ENCODE data around the gene FGD2. TPM values are rescaled to one million over a fixed set of nuclear protein-coding genes. Genes with fewer than 3 reads are reported as not detected.

The FGD2 gene
- total and polyA plus RNA-seq, 2 of the 8 experiments (the other 6 are each of a cell fraction or from before 2014, with no cell fraction given) = 0.12 to 0.32 TPM

DNA sequence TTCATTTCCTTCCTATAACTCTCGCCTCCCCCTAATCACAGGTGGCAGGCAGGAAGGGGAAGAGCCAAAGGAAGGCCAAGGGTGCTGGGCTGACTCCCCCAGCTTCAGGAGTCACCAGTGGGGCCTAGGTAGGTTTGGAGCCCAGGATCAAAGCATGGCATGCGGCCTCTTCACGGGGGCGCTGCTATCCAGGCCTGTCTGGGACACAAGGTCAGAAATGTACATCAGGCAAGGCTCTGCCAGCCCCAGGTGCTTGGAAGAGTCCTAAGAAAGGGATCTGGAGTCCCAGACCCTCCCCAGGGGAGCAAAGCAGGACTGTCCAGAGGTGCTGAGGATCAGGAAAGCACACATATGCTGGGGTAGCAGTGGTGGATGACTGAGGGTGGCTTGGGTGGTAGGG, 40.5 kb upstream of the FGD2 start:
- H2BK5ac ChIP-seq (ENCODE audit: low read depth, low read length) = peak overlapping the region; percentile 30; the same call in 1 of the 2 replicates
- no peak overlapping the region for H4K91ac ChIP-seq (replicated peaks; ENCODE audit: insufficient read length, low read length)
- WGBS, 2 experiments (ENCODE audit: extremely low coverage in 1 of 2, insufficient coverage in 1 of 2, insufficient read length in 1 of 2, insufficient replicate concordance in 2 of 2, low coverage in 1 of 2, low lambda C conversion rate in 2 of 2, missing lambda C conversion rate in 1 of 2) = 92% methylated on average over 4 of the region's 4 CpGs; no CpG with 5 or more reads in 1 of the 2 experiments
- peaks cover 8 to 25% (median 21%) of the 10 kb centered on the region in 4 experiments; a peak in 7 of 8 replicates for H3K36me3 ChIP-seq (ENCODE audit: control insufficient read depth in 2 of 4, insufficient read depth in 4 of 4, low read length in 3 of 4)
- no peak overlapping the region for H3K4me3 ChIP-seq (ENCODE audit: extremely low read depth in 1 of 4, insufficient read depth in 2 of 4, low read depth in 3 of 4, low read length in 4 of 4)
- no peak overlapping the region for H3K9ac ChIP-seq (replicated peaks in 1 of 4; ENCODE audit: extremely low read depth in 1 of 4, low read depth in 3 of 4, low read length in 3 of 4)
- H3K79me2 ChIP-seq (ENCODE audit: control insufficient read depth in 1 of 2, insufficient read depth in 2 of 2, low read length in 2 of 2) = no peaks in the 10 kb centered on the region
- no peak overlapping the region for H2AFZ ChIP-seq (ENCODE audit: low read length)
- no peak overlapping the region for H3K56ac ChIP-seq (replicated peaks; ENCODE audit: insufficient read length, low read depth, low read length)
- no peak overlapping the region for H4K5ac ChIP-seq (ENCODE audit: insufficient read length, low read depth, low read length)
- H3K4me1 ChIP-seq (replicated peaks in 1 of 4; ENCODE audit: control insufficient read depth in 3 of 4, insufficient read depth in 4 of 4, low read length in 3 of 4) = peaks cover 0 to 8% (median 5%) of the 10 kb centered on the region in 4 experiments; a peak in 5 of 7 replicates
- no peak for FAIRE-seq
- no peak overlapping the region for H2AK5ac ChIP-seq (ENCODE audit: low read depth, low read length)
- no peak overlapping the region for H4K8ac ChIP-seq (ENCODE audit: extremely low read depth, insufficient read depth, low read length)
- no peak overlapping the region for H3K18ac ChIP-seq (ENCODE audit: extremely low read depth, low read length)
- no peak overlapping the region for H3K14ac ChIP-seq (ENCODE audit: insufficient read length)
- no peak overlapping the region for H3K4ac ChIP-seq (replicated peaks; ENCODE audit: insufficient read length, low read depth, low read length)
- H3K79me1 ChIP-seq (ENCODE audit: low read depth, low read length) = no peaks in the 10 kb centered on the region
- no peak overlapping the region for H3K23ac ChIP-seq (ENCODE audit: insufficient read length)
- no peak overlapping the region for H2BK12ac ChIP-seq (ENCODE audit: low read depth, low read length)
- H2BK20ac ChIP-seq (ENCODE audit: low read length) = no peak overlapping the region
- H3K23me2 ChIP-seq (ENCODE audit: low read depth, low read length) = no peaks in the 10 kb centered on the region
- H2BK120ac ChIP-seq (replicated peaks; ENCODE audit: low read depth, low read length) = no peak overlapping the region
- H3K9me3 ChIP-seq (ENCODE audit: insufficient read depth in 2 of 2, low read depth in 1 of 2, low read length in 1 of 2) = no peaks in the 10 kb centered on the region
- H4K20me1 ChIP-seq (replicated peaks in 1 of 2; ENCODE audit: control insufficient read depth in 1 of 2, insufficient read depth in 2 of 2, low read length in 2 of 2) = peaks cover 0 to 4% of the 10 kb centered on the region in 2 experiments
- POLR2A ChIA-PET (ENCODE audit: partially characterized antibody) = interaction anchor here (1.2 to 2.3 kb wide), 3 partner anchors 10 to 21 kb away, joined by 3 to 8 read pairs (median 5); partner anchors contain the start of genes MTCH1 and PI16
- no peak overlapping the region for H3K4me2 ChIP-seq (ENCODE audit: insufficient read depth in 1 of 2, low read depth in 2 of 2, low read length in 2 of 2)
- no peak overlapping the region for H3K27ac ChIP-seq (ENCODE audit: low read depth, low read length)
- no peaks in the 10 kb centered on the region for H3K27me3 ChIP-seq (replicated peaks in 1 of 4; ENCODE audit: control insufficient read depth in 3 of 4, extremely low read depth in 1 of 4, insufficient read depth in 3 of 4, low read length in 3 of 4)
- H2BK15ac ChIP-seq (ENCODE audit: low read length) = no peak overlapping the region
- DNase-seq (ENCODE audit: low read depth in 1 of 2, low spot score in 2 of 2) = no peak
- CTCF ChIA-PET (ENCODE audit: partially characterized antibody) = interaction anchor here (1.4 to 3.1 kb wide), 6 partner anchors 12 to 65 kb away, joined by 3 to 12 read pairs (median 6); no protein-coding TSS in a partner anchor
- no peak for TF ChIP-seq ATF3 (IDR thresholded peaks at IDR 0.05; ENCODE audit: insufficient read depth, low read depth, low read length)
- TF ChIP-seq, protein P1, sequence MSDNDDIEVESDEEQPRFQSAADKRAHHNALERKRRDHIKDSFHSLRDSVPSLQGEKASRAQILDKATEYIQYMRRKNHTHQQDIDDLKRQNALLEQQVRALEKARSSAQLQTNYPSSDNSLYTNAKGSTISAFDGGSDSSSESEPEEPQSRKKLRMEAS (IDR thresholded peaks at IDR 0.05) = no peak
- no peak for TF ChIP-seq BRCA1 (IDR thresholded peaks at IDR 0.05; ENCODE audit: low read depth, low read length)
- no peak for TF ChIP-seq SP4 (IDR thresholded peaks at IDR 0.05; ENCODE audit: low read length)
- no peak for TF ChIP-seq TCF12 (IDR thresholded peaks at IDR 0.05; ENCODE audit: low read depth, low read length)
- no peak for TF ChIP-seq RBBP5 (IDR thresholded peaks at IDR 0.05; ENCODE audit: borderline replicate concordance, low read depth, low read length)
- TF ChIP-seq CHD1 (IDR thresholded peaks at IDR 0.05; ENCODE audit: low read depth, low read length) = no peak
- no peak for TF ChIP-seq JUN (IDR thresholded peaks at IDR 0.05; ENCODE audit: low read depth, low read length)
- TF ChIP-seq HDAC2 (IDR thresholded peaks at IDR 0.05; ENCODE audit: borderline replicate concordance in 1 of 2, low read depth in 2 of 2, low read length in 2 of 2) = no peak
- no peak for TF ChIP-seq SP2 (IDR thresholded peaks at IDR 0.05; ENCODE audit: low read length)
- TF ChIP-seq BACH1 (IDR thresholded peaks at IDR 0.05; ENCODE audit: low read length) = no peak
- no peak for TF ChIP-seq YY1 (IDR thresholded peaks at IDR 0.05; ENCODE audit: low read depth, low read length)
- TF ChIP-seq EZH2 (IDR thresholded peaks at IDR 0.05; ENCODE audit: low read depth, low read length, severe bottlenecking) = no peak
- no peak for TF ChIP-seq JUND (IDR thresholded peaks at IDR 0.05; ENCODE audit: low read length)

Measured in H1 (cell line).